COR-L47 (cell line): ENCODE data around the gene KPRP.

Experiments
- DNase-seq: peaks from one replicate; lab custom pipeline; 2025; lab: John Stamatoyannopoulos, UW

Gene KPRP

GRCh38 chr1:152770411-152770810 is 12.6 kb downstream of the KPRP start:
- no peak for DNase-seq

DNA sequence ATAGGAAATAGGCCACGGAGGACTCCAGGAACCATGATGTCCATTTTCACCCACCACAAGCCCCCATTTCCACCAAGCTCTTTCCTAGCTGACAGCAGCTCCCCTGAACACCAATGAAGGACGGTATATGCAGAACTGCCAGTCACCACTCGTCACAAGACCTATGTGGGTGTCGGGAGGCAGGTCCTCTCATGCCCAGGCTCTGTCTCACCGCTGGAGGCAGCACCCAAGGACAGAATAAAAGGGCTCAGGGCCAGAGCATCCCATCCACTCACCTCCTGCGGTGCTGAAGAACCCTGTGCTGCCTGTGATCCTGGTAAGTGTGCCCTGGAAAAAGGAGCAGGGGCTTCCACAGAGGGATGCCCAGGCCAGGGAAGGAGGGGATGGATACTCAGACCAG is 17.1 kb downstream of the KPRP start, which contains the start of gene LCE1F:
Gene LCE1F (plus strand): TSS at position 266 of the 400 bp plus-strand sequence. CDS start 1,232 bp downstream, outside the sequence.
- DNase-seq: no peak

- no peak for DNase-seq
Observed at GRCh38 chr1:152776361-152776760, 18.5 kb downstream of the KPRP start.

- no peak for DNase-seq
Observed at GRCh38 chr1:152777510-152778137, 19.8 kb downstream of the KPRP start.

DNA sequence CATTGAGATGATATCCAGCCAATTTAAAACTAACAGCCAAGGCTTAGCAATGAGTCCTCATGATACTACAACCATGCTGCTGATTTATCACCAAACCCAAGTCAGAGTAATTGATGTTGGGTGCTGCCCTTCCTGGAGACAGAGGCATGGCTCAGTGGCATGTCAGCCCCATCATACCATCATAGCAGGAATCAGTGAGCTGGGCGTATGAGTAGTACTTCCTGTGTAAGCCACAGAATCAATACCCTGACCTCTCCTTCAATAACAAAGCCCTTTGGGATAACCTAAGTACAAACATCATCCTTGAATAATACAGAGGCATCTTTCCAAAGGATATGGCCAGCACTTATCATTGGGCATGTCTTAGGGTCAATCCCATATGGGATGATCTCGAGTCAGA is 25.3 kb downstream of the KPRP start:
- DNase-seq: no peak

GRCh38 chr1:152786077-152786476 is 28.3 kb downstream of the KPRP start, which contains the start of gene LCE1E:
LCE1E (plus strand) TSS chr1:152786257; CDS start chr1:152787300, 1,043 bp downstream.
- no peak for DNase-seq

DNA sequence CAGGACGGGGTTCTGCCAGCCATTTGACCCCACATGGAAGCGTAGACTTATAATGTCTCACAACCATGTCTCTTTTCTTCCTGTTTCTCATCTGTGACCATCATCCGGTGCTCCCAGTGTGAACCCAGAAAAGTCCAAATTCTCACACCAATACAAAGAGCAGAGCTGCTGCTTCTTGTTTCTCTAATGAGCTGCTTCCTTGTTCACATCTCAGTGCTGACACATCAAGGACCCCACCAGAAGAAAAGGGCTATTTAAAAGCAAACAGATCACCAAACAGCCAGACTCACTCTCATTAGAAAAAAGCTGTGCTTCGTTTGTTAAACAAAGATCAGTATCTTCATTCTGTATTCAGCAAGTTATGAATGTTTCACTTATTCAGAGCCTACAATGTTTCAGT is 37.9 kb downstream of the KPRP start:
- DNase-seq: no peak

- DNase-seq: no peak
Observed at GRCh38 chr1:152796421-152796820, 38.6 kb downstream of the KPRP start, which contains the start of gene LCE1D. LCE1D (plus strand) TSS chr1:152796721; CDS start chr1:152797795, 1,074 bp downstream.

DNA sequence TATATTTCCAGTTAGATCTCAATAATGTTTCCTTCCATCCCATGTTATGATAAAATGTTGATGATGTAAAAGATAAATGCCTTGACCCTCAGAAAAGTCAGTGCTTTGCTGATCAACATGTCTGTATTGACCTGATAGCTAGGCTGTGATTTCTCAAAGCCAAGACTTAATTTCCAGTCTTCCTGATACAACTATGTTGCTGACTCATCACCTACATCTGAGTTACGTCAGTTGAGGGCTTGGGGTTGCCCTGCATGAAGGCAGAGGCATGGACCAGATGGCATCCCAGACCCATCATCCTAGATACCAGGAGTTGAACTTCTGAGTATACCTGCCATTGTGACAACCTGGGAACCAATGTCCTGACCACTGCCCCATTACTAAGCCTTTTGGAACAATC is 43.5 kb downstream of the KPRP start:
- no peak for DNase-seq

GRCh38 chr1:152806576-152806975 is 48.8 kb downstream of the KPRP start, which contains the start of gene LCE1C:
LCE1C (minus strand) TSS chr1:152806651; CDS start chr1:152805478, 1,173 bp downstream.
- no peak for DNase-seq

DNA sequence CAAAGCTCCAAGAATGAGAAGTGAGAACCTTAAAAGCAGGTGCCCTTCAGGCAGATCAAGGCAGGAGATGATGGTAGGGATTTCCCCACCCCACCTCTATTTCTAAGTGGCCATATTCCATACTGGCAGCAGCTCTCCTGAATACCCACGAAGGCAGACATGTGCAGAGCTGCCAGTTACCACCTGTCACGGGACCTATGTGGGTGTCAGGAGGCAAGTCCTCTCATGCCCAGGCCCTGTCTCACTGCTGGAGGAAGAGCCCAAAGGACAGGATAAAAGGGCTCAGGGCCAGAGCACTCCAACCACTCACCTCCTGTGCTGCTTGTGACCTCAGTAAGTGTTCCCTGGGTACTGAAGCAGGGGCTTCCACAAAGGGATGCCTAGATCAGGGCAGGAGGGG is 53.2 kb downstream of the KPRP start:
- DNase-seq: no peak
